Left ventricle myocardium inferior (tissue), 1 donor: ENCODE results near the gene TRAT1. TPM values are rescaled to one million over a fixed set of nuclear protein-coding genes. Genes with fewer than 3 reads are reported as not detected.

Experiments used
- DNase-seq: peaks from one replicate; pipeline ENCODE4 v3.0.0-alpha.2; 2020
- H3K27ac ChIP-seq: fragments of 200-600 bp; replicated peaks from 2 replicates; pipeline ENCODE4 v1.8.0; 2021
- H3K27me3 ChIP-seq: fragments of 200-600 bp; 2 replicates; pipeline ENCODE4 v1.8.0; 2021; ENCODE audit warnings: low read depth
- H3K36me3 ChIP-seq: fragments of 200-600 bp; 2 replicates; pipeline ENCODE4 v1.8.0; 2021
- H3K4me1 ChIP-seq: fragments of 200-600 bp; 2 replicates; pipeline ENCODE4 v1.8.0; 2021
- H3K4me3 ChIP-seq: fragments of 200-600 bp; 2 replicates; pipeline ENCODE4 v1.8.0; 2021; ENCODE audit warnings: mild to moderate bottlenecking, moderate library complexity
- H3K9me3 ChIP-seq: fragments of 200-600 bp; replicated peaks from 2 replicates; pipeline ENCODE4 v1.8.0; 2021
- intact Hi-C: fragments of 100-400 bp; cut with micrococcal nuclease; formaldehyde crosslinking; loops from one replicate; pipeline ENCODE4 v1.11.0; 2022
- total RNA-seq: library from RNA; stranded (reverse); fragmentation: NEBNext Ultra II Directional; extraction: Animal tissue kit (Norgen Biotek cat#: 25700); gene quantifications from one replicate; pipeline ENCODE4 v1.2.1, GENCODE V29; 2021
- TF ChIP-seq, protein P1 (sequence below): fragments of 200-600 bp; IDR thresholded peaks from 2 replicates; pipeline ENCODE4 v1.8.0; 2021; ENCODE audit warnings: antibody characterized with exemption, mild to moderate bottlenecking, borderline replicate concordance
- donor health status: DM: no; HTN: yes; CAD: no; lungs with severe emphysema.

TRAT1 gene
- total RNA-seq, 1 donor from 2014 or later, result not detected

DNA sequence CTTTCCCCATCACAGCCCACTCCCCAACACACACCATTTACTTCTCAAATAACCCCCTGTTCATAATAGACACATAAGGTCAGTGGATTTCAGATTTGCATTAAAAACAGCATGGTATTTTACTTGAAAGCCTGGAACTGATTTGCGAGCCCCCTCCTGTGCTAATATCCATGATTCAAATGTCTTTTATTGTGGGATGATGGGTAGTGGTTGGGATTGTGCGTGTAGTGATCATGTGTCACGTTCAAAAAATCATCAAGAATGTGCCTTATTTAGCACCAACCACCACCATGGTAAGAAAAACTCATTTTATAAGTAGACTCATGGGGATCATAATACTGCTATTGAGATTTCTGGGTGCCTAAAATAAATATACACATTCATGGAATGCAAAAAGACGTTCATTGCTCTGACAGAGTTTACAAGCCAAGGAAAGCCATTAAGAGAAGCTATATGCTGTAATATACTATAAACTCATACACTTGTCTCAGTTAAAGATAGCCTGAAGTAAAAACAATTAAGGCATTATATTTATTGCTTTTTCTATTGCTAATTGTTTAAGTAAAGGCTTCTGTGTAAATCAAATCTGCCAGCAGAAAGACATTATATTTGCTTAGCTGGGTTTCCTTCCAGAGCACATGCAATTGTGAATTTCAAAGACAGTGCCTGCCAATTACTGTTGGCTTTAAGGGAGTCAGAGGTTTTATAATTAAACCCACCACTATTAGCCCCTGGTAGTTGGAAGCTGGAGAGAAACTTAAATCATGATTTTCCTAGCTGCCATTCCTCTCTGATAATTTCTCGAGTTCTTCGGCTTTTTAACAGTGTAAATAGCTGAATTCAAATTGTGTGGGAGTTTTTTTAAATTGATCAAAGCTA, 4.0 kb downstream of the TRAT1 start:
- no peaks in the 10 kb centered on the region for H3K4me1 ChIP-seq
- H3K36me3 ChIP-seq, result no peaks in the 10 kb centered on the region
- H3K4me3 ChIP-seq, result no peak overlapping the region
- intact Hi-C loops, result no loop called here
- no peak for DNase-seq
- no peaks in the 10 kb centered on the region for H3K27me3 ChIP-seq
- TF ChIP-seq, protein P1, sequence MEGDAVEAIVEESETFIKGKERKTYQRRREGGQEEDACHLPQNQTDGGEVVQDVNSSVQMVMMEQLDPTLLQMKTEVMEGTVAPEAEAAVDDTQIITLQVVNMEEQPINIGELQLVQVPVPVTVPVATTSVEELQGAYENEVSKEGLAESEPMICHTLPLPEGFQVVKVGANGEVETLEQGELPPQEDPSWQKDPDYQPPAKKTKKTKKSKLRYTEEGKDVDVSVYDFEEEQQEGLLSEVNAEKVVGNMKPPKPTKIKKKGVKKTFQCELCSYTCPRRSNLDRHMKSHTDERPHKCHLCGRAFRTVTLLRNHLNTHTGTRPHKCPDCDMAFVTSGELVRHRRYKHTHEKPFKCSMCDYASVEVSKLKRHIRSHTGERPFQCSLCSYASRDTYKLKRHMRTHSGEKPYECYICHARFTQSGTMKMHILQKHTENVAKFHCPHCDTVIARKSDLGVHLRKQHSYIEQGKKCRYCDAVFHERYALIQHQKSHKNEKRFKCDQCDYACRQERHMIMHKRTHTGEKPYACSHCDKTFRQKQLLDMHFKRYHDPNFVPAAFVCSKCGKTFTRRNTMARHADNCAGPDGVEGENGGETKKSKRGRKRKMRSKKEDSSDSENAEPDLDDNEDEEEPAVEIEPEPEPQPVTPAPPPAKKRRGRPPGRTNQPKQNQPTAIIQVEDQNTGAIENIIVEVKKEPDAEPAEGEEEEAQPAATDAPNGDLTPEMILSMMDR, result no peak
- no peaks in the 10 kb centered on the region for H3K9me3 ChIP-seq
- H3K27ac ChIP-seq, result no peak overlapping the region

DNA sequence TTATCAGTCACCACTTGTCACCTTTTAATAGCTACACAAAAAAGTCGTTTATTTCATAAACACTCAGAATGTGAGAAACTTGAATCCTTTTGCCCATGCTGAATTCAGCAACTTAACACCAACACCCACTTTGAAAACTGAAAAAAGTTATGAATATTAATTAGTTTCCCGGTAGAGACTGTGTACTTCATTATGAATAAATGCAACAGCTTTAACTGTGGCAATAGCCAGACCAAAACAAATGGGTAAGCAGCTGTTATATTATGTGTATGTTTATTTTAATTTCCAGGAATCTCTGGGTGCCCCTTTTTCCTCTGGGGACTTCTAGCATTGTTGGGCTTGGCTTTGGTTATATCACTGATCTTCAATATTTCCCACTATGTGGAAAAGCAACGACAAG, 7.8 kb downstream of the TRAT1 start:
- H3K4me1 ChIP-seq, result no peaks in the 10 kb centered on the region
- intact Hi-C loops, result no loop called here
- no peaks in the 10 kb centered on the region for H3K27me3 ChIP-seq
- TF ChIP-seq, protein P1, result no peak
- no peaks in the 10 kb centered on the region for H3K9me3 ChIP-seq
- H3K36me3 ChIP-seq, result no peaks in the 10 kb centered on the region
- DNase-seq, result no peak
- H3K27ac ChIP-seq, result no peak overlapping the region
- no peak overlapping the region for H3K4me3 ChIP-seq

DNA sequence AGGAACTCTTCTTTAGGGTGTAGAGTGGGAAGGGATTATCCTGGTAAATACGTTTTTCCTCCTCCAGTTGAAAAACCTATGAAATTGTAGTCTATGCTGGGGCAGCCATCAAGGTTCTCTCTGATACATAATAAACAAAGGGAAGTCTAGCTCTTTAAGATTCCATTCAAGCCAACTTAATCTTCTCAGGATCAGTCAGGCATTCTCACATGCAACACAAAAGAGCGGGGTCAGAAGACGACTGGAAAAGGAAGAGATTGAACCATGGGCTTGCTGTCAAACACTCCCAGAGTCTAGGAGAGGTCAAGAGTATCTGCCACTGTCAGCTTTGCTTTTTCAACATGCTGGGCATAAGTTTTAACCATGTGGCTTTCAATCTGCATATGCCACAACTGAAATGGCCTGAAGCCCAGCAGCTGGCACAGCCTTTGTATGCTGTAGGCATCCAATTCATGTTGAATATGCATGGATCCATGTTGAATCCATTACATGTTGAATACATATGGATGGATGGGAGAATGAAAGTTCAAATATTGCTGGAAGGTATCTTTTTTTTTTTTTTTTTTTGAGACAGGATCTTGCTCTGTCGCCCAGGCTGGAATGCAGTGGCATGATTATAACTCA, 8.5 kb downstream of the TRAT1 start:
- Histone ChIP-seq H3K27me3 (no peaks in the 10 kb centered on the region), H3K27ac (no peak overlapping the region), H3K4me3 (no peak overlapping the region), H3K9me3 (no peaks in the 10 kb centered on the region), H3K36me3 (no peaks in the 10 kb centered on the region), H3K4me1 (no peaks in the 10 kb centered on the region)
- no peak for DNase-seq
- TF ChIP-seq, protein P1, result no peak
- intact Hi-C loops, result no loop called here

DNA sequence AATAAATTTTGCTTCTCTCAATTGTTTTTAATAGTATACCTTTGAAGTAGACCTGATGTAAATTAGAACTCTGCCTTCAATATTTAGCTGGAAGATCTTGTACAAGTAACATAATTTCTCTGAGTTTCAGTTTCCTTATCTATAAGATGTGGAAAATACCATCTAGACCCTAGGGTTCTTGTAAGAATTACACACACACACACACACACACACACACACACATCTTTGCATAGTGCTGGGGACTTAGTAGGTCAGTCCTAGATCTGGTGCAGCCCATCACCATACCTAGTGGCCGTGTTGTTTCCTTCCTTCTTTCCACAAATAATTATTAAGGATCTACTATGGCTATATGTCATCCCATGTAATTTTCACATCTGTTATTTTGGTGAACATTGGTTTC, 11.0 kb downstream of the TRAT1 start:
- Histone ChIP-seq H3K27me3 (peaks cover 5% of the 10 kb centered on the region), H3K9me3 (no peaks in the 10 kb centered on the region), H3K27ac (no peak overlapping the region), H3K36me3 (no peaks in the 10 kb centered on the region), H3K4me1 (no peaks in the 10 kb centered on the region), H3K4me3 (no peak overlapping the region)
- DNase-seq, result no peak
- intact Hi-C loops, result no loop called here
- TF ChIP-seq, protein P1, result no peak

DNA sequence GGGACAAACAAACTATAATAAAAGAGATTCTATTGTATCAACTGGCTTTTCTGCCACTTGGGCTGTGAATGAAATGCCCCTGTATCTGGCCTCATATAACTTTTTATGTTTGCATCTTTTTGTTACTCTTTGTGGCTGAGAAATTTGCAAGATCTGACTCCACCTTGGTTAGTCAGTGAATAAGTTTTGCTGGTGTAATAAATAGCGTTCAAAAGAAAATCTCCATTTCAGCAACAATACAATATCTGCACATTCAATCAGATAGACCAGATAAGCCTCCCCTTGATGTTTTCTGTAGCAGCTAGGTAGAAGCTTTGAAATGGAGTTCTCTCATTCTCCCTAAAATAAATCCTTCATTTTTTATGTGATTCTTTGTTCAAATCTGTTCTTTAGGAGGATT, 12.0 kb downstream of the TRAT1 start:
- Histone ChIP-seq H3K4me3 (no peak overlapping the region), H3K27ac (no peak overlapping the region), H3K9me3 (no peaks in the 10 kb centered on the region), H3K36me3 (no peaks in the 10 kb centered on the region), H3K27me3 (peaks cover 5% of the 10 kb centered on the region), H3K4me1 (no peaks in the 10 kb centered on the region)
- intact Hi-C loops, result no loop called here
- TF ChIP-seq, protein P1, result no peak
- DNase-seq, result no peak
